ENCODE measurements around the gene CBX2.

The CBX2 gene

GRCh38 chr17:79738643-79739042 lies 39.3 kb upstream of the CBX2 start:
- Mint-ChIP-seq H3K9me3 (no peaks in the 10 kb centered on the region), H3K36me3 (peaks cover 2% of the 10 kb centered on the region), H3K4me3 (no peak overlapping the region), H3K27ac (no peak overlapping the region), H3K27me3 (peaks cover 20% of the 10 kb centered on the region), H3K4me1 (peaks cover 5% of the 10 kb centered on the region)
- no peak for DNase-seq (ENCODE audit: low spot score in 2 of 2)
- no peak for ATAC-seq (ENCODE audit: low read depth)

DNA sequence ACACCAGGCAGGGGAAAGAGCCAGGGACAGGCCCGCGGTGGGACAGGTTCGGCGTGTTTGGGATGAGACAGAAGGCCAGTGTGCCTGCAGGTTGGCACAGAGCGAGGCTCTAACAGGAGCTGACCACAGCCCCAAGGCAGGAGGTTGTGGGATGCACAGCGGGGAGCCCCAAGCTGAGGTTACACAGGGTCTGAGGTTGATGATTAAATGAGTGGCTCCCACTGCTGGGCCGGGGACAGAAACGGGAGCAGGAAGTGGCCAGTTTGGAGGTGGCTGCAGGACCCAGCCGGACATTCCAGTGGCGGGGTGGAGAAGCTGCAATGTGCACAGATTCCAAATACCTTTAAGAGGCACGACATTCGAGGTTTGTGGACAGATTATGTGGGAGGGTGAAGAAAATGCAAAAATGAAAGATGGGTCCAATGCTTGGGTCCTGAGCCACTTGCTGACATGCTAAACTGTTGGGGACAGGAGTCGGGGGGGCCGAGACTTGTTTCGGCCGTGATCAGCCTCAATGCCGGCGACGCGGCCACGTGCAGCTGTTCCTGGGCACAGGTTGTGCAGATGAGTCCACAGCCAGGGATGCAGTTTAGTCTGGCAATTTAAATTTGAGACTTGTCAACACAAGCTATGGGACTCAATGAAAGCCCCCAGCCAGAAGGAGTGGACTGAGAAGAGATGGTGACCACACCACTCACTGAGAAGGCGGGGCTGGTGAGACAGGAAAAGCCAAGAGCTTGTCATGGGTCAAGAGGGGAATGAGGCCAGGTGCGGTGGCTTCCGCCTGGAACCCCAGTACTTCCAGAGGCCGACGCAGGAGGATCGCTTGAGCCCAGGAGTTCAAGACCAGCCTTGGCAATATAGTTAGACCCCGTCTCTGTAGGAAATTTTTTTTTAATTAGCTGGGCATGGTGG lies 38.5 kb upstream of the CBX2 start:
- ATAC-seq (ENCODE audit: low read depth) (no peak), DNase-seq (ENCODE audit: low spot score in 2 of 2) (no peak)
- no peak overlapping the region for H3K27ac Mint-ChIP-seq
- H3K4me1 Mint-ChIP-seq, result peaks cover 4% of the 10 kb centered on the region
- no peaks in the 10 kb centered on the region for H3K9me3 Mint-ChIP-seq
- H3K4me3 Mint-ChIP-seq, result no peak overlapping the region
- H3K36me3 Mint-ChIP-seq, result peaks cover 2% of the 10 kb centered on the region
- H3K27me3 Mint-ChIP-seq, result peaks cover 20% of the 10 kb centered on the region

DNA sequence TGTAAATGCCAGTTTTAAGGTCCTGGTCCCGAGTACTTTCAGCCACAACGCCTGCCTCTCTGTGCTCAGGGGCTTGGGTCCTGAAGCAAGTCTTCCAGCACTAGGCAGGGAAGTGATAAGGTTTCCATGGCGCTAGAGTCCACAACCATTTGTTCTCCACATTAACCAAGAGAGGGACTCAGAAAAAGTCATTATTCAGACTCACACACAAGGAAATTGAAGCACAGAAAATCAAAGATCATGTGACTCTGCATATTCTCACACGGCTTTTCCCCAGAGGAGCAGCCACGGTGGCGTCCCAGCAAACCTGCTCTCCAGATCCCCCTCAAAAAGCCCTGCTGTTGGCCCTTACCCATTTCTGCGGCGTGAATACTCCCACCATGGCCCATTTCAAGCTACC lies 37.5 kb upstream of the CBX2 start:
- H3K27me3 Mint-ChIP-seq, result peaks cover 25% of the 10 kb centered on the region
- ATAC-seq (ENCODE audit: low read depth) (no peak), DNase-seq (ENCODE audit: low spot score in 2 of 2) (no peak)
- peaks cover 2% of the 10 kb centered on the region for H3K4me1 Mint-ChIP-seq
- no peak overlapping the region for H3K4me3 Mint-ChIP-seq
- H3K27ac Mint-ChIP-seq, result no peak overlapping the region
- no peaks in the 10 kb centered on the region for H3K9me3 Mint-ChIP-seq
- no peaks in the 10 kb centered on the region for H3K36me3 Mint-ChIP-seq

- Mint-ChIP-seq H3K36me3 (no peaks in the 10 kb centered on the region), H3K9me3 (no peaks in the 10 kb centered on the region), H3K27me3 (peaks cover 27% of the 10 kb centered on the region), H3K4me3 (no peak overlapping the region), H3K27ac (no peak overlapping the region), H3K4me1 (no peaks in the 10 kb centered on the region)
- no peak for DNase-seq (ENCODE audit: low spot score in 2 of 2)
- no peak for ATAC-seq (ENCODE audit: low read depth)
These were observed 36.6 kb upstream of the CBX2 start for GRCh38 chr17:79741401-79741750.

- no peaks in the 10 kb centered on the region for H3K36me3 Mint-ChIP-seq
- peak; percentile 62 for ATAC-seq (ENCODE audit: low read depth)
- H3K9me3 Mint-ChIP-seq, result no peaks in the 10 kb centered on the region
- H3K4me3 Mint-ChIP-seq, result no peak overlapping the region
- peak; percentile 74 to 86 for DNase-seq (ENCODE audit: low spot score in 2 of 2)
- no peak overlapping the region for H3K27ac Mint-ChIP-seq
- H3K27me3 Mint-ChIP-seq, result peaks cover 26% of the 10 kb centered on the region
- H3K4me1 Mint-ChIP-seq, result no peaks in the 10 kb centered on the region
These were observed 36.0 kb upstream of the CBX2 start for GRCh38 chr17:79741751-79742588.

- Mint-ChIP-seq H3K27ac (no peak overlapping the region), H3K36me3 (no peaks in the 10 kb centered on the region)
These were observed 35.4 kb upstream of the CBX2 start for GRCh38 chr17:79742589-79742918.

GRCh38 chr17:79742951-79743476 lies 34.9 kb upstream of the CBX2 start:
- H3K27ac Mint-ChIP-seq, result no peak overlapping the region
- H3K4me3 Mint-ChIP-seq, result no peak overlapping the region
- ATAC-seq (ENCODE audit: low read depth) (no peak), DNase-seq (ENCODE audit: low spot score in 2 of 2) (no peak)
- H3K4me1 Mint-ChIP-seq, result peaks cover 4% of the 10 kb centered on the region
- H3K36me3 Mint-ChIP-seq, result no peaks in the 10 kb centered on the region
- H3K27me3 Mint-ChIP-seq, result peaks cover 33% of the 10 kb centered on the region
- no peaks in the 10 kb centered on the region for H3K9me3 Mint-ChIP-seq

More at GRCh38 chr17:79742589-79742918, 35.4 kb upstream of the CBX2 start:
- H3K4me1 Mint-ChIP-seq, result no peaks in the 10 kb centered on the region
- H3K9me3 Mint-ChIP-seq, result no peaks in the 10 kb centered on the region
- no peak for DNase-seq (ENCODE audit: low spot score in 2 of 2)
- H3K27me3 Mint-ChIP-seq, result peaks cover 29% of the 10 kb centered on the region
- H3K4me3 Mint-ChIP-seq, result no peak overlapping the region
- ATAC-seq (ENCODE audit: low read depth), result no peak

DNA sequence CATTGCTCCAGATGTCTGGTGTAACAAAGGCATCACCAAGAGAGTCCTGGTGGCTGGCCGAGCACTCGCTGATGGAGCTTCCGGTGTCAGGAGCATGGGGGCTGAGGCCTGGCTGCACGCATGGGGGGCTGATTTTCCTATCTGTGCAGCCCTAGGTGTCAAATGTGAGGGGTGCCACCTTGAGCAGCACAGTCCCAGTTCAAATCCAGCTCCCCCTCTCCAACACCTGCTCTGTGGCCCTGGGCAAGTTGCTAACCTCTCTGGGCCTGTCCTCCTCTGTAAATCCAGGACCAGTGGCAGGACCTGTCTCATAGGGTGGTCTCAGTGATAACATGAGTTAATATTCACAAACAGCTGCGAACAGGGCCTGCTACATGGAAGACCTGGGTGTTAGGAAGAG lies 34.3 kb upstream of the CBX2 start:
- H3K36me3 Mint-ChIP-seq, result no peaks in the 10 kb centered on the region
- peaks cover 4% of the 10 kb centered on the region for H3K4me1 Mint-ChIP-seq
- H3K4me3 Mint-ChIP-seq, result no peak overlapping the region
- no peak overlapping the region for H3K27ac Mint-ChIP-seq
- peaks cover 33% of the 10 kb centered on the region for H3K27me3 Mint-ChIP-seq
- no peak for DNase-seq (ENCODE audit: low spot score in 2 of 2)
- no peak for ATAC-seq (ENCODE audit: low read depth)
- no peaks in the 10 kb centered on the region for H3K9me3 Mint-ChIP-seq

GRCh38 chr17:79745641-79746105 lies 32.3 kb upstream of the CBX2 start:
- Mint-ChIP-seq H3K4me3 (no peak overlapping the region), H3K4me1 (peaks cover 4% of the 10 kb centered on the region)

DNA sequence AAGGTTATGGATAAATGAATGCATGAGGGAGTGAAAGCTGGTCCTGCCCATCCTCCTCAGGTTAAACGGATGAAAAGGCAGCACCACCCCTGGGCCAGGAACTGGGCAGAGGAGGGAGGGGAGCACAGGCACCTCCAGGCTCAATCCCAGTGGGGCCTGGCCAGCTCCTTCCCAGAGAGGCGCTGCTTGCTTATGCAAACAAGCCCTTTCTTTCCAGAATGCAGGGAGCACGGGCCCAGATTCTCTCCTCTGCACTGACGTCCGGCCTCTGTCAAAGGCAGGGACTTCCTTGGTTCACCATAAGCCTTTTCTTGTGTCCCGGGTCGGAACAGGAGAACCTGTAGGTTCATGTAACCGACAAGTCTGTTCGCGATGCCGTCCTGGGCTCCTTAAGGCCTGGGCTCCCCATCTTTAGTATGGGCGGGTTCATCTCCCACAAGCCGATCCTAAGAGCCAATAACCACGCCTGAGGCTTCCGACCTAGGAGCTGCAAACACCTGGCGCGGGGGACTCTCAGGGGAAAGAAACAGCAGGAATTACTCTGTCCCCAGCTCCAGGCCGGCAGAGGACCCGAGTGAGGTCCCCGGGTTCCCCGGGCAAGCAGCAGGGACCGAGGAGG lies 30.9 kb upstream of the CBX2 start:
- ATAC-seq (ENCODE audit: low read depth) (no peak), DNase-seq (ENCODE audit: low spot score in 2 of 2) (no peak)
- Mint-ChIP-seq H3K27me3 (peaks cover 22% of the 10 kb centered on the region), H3K9me3 (no peaks in the 10 kb centered on the region), H3K27ac (no peak overlapping the region), H3K36me3 (no peaks in the 10 kb centered on the region), H3K4me3 (peak overlapping the region; percentile 14), H3K4me1 (peaks cover 4% of the 10 kb centered on the region)

More at GRCh38 chr17:79745641-79746105, 32.3 kb upstream of the CBX2 start:
- no peaks in the 10 kb centered on the region for H3K9me3 Mint-ChIP-seq
- H3K27me3 Mint-ChIP-seq, result peaks cover 21% of the 10 kb centered on the region
- DNase-seq (ENCODE audit: low spot score in 2 of 2) (no peak), ATAC-seq (ENCODE audit: low read depth) (no peak)
- no peaks in the 10 kb centered on the region for H3K36me3 Mint-ChIP-seq
- no peak overlapping the region for H3K27ac Mint-ChIP-seq

GRCh38 chr17:79747508-79748294 lies 30.2 kb upstream of the CBX2 start:
- H3K27ac Mint-ChIP-seq, result no peak overlapping the region
- no peaks in the 10 kb centered on the region for H3K36me3 Mint-ChIP-seq
- no peak overlapping the region for H3K4me3 Mint-ChIP-seq
- no peaks in the 10 kb centered on the region for H3K9me3 Mint-ChIP-seq
- ATAC-seq (ENCODE audit: low read depth), result no peak
- no peak for DNase-seq (ENCODE audit: low spot score in 2 of 2)
- peaks cover 22% of the 10 kb centered on the region for H3K27me3 Mint-ChIP-seq
- H3K4me1 Mint-ChIP-seq, result peaks cover 4% of the 10 kb centered on the region

DNA sequence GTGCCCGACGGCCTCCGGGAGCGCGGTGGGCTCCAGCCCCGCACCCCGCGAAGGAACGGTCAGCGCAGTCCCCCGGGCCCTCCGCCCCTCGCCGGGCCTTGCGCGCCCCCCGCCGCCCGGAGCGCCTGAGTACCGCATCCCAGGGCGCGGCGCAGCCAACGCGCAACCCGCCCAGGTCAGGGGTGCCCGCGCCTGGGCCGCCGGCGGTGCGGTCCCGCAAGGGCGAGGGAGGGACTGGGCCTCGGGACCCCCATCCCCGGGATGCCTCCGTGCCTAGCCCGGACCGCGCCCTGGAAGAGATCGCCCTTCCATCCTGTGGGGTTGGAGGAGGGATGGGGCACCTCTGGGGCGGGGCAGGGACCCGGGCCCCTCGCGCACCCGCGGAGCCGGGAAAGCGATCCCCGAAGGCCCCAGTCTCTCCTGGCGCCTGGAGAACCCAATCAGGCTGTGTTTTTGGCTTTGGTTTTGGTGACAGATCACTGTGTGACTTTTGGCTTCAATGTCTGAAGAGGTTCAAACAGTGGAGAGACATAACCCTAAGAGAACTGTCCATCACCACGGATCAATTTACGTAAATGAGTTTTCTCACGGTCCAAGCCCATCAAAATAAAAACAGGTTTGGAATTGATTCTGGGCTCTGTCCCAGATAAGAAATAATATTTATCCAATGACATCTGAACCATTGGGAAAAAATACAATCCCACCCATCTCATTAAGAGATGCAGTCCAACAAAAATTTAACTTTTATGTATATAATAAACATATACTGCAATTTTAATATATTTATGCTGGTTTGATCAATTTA lies 29.5 kb upstream of the CBX2 start:
- no peak overlapping the region for H3K4me3 Mint-ChIP-seq
- H3K36me3 Mint-ChIP-seq, result no peaks in the 10 kb centered on the region
- no peak for ATAC-seq (ENCODE audit: low read depth)
- H3K27ac Mint-ChIP-seq, result no peak overlapping the region
- H3K27me3 Mint-ChIP-seq, result peaks cover 20% of the 10 kb centered on the region
- H3K9me3 Mint-ChIP-seq, result no peaks in the 10 kb centered on the region
- DNase-seq (ENCODE audit: low spot score in 2 of 2), result no peak
- H3K4me1 Mint-ChIP-seq, result peaks cover 4% of the 10 kb centered on the region

Measured in memory B cell (primary cell).